ENCODE measurements around the gene GOLGA3.
"Not testable (repeated sequence)": the region's sequence is repeated elsewhere in the genome, so short reads cannot be mapped to it uniquely, and the experiment has no call there.

Gene GOLGA3

GRCh38 chr12:132847363-132848356 is 19.0 kb upstream of the GOLGA3 start:
- peak; percentile 34 for DNase-seq (ENCODE audit: low spot score)

GRCh38 chr12:132844681-132845080 is 16.0 kb upstream of the GOLGA3 start:
- DNase-seq (ENCODE audit: low spot score): not testable (repeated sequence)

GRCh38 chr12:132842449-132843045 is 13.9 kb upstream of the GOLGA3 start:
- no peak for DNase-seq (ENCODE audit: low spot score)

GRCh38 chr12:132841151-132841550 is 12.5 kb upstream of the GOLGA3 start:
- no peak for DNase-seq (ENCODE audit: low spot score)

GRCh38 chr12:132840536-132840935 is 11.9 kb upstream of the GOLGA3 start:
- DNase-seq (ENCODE audit: low spot score): no peak

GRCh38 chr12:132839558-132840235 is 11.0 kb upstream of the GOLGA3 start:
- DNase-seq (ENCODE audit: low spot score): no peak

- no peak for DNase-seq (ENCODE audit: low spot score)
Measured at GRCh38 chr12:132838410-132839080, 9.9 kb upstream of the GOLGA3 start.

- no peak for DNase-seq (ENCODE audit: low spot score)
Measured at GRCh38 chr12:132837693-132838409, 9.2 kb upstream of the GOLGA3 start.

GRCh38 chr12:132836795-132837331 is 8.2 kb upstream of the GOLGA3 start:
- no peak for DNase-seq (ENCODE audit: low spot score)

GRCh38 chr12:132836230-132836629 is 7.6 kb upstream of the GOLGA3 start:
- DNase-seq (ENCODE audit: low spot score): not testable (repeated sequence)

- no peak for DNase-seq (ENCODE audit: low spot score)
Measured at GRCh38 chr12:132835076-132836025, 6.7 kb upstream of the GOLGA3 start.

GRCh38 chr12:132834181-132834711 is 5.6 kb upstream of the GOLGA3 start:
- no peak for DNase-seq (ENCODE audit: low spot score)

- DNase-seq (ENCODE audit: low spot score): no peak
Measured at GRCh38 chr12:132833341-132833740, 4.7 kb upstream of the GOLGA3 start.

- DNase-seq (ENCODE audit: low spot score): no peak
Measured at GRCh38 chr12:132831771-132832170, 3.1 kb upstream of the GOLGA3 start.

GRCh38 chr12:132827763-132828703 is 636 bp downstream of the GOLGA3 start:
- DNase-seq (ENCODE audit: low spot score): no peak

GRCh38 chr12:132825861-132826260 is 2.8 kb downstream of the GOLGA3 start:
- DNase-seq (ENCODE audit: low spot score): no peak

GRCh38 chr12:132825089-132825488 is 3.6 kb downstream of the GOLGA3 start:
- DNase-seq (ENCODE audit: low spot score): no peak

GRCh38 chr12:132824053-132824452 is 4.6 kb downstream of the GOLGA3 start:
- DNase-seq (ENCODE audit: low spot score): no peak

- DNase-seq (ENCODE audit: low spot score): no peak
Measured at GRCh38 chr12:132818562-132818961, 10.1 kb downstream of the GOLGA3 start.
